GM13976 (cell line): ENCODE results near the gene ARMH3.
A peak's percentile ranks its signal among the peaks of the same experiment; 100 is the strongest.

Source experiments
- DNase-seq: peaks from one replicate; pipeline ENCODE4 v3.0.0; 2012; ENCODE audit warnings: low spot score
- in situ Hi-C: fragments of 300-500 bp; cut with MboI; formaldehyde crosslinking; loops from one replicate; pipeline ENCODE4 v1.12.0; 2022; ENCODE audit warnings: low sequenced_read_pairs, mixed read lengths, inconsistent platforms; ENCODE audit not compliant: unreplicated experiment
- TF ChIP-seq, protein P1 (sequence below): IDR thresholded peaks from 2 replicates; pipeline ENCODE4 v1.5.1; 2012; ENCODE audit warnings: borderline replicate concordance, mild to moderate bottlenecking; ENCODE audit not compliant: insufficient read depth; ENCODE audit errors: extremely low read depth, missing control alignments, control extremely low read depth

The ARMH3 gene

DNA sequence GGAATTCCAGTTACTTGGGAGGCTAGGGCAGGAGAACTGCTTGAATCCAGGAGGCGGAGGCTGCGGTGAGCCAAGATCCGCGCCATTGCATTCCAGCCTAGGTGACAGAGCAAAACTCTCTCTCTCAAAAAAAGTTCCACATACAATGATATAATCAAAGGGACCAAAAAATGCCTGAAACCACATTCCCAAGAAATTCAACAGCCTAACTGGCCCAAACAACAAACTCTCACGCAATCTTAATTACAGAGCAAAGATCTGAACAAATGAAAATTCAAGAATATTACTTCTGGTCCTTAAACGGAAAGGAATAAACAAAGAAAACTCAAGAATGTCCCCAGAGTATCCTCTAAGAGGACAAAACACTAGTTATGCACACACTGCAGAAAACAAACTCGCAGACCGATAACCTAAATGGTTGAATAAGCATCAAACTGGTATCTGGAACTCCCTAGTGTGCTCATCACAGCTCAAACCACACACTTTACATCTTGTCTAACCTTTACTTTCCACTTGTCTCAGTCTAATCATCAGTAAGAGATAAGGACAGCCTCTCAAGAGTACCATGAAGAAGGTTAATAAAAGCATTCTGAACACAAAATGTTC, 241.4 kb downstream of the ARMH3 start:
- in situ Hi-C loops: no loop called here
- DNase-seq: peak; percentile 68

DNA sequence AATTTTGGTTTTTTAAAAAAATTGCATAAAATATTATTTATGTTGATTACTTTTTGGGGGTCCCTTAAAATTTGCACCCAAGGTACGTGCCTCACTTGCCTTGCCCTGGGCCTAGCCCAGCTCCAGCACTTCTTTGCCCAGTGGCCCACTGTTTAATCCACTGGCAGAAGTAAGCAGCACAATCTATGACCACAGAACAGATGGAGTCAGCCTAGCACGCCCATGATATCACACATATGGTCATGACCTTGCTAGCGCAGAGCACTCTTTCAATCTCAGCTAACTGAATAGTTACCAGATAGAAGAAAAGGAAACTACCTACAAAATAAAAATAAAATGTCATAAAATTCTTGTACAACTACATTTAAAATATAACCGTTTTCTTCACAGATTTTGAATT, 243.4 kb downstream of the ARMH3 start:
- in situ Hi-C loops: no loop called here
- TF ChIP-seq, protein P1, sequence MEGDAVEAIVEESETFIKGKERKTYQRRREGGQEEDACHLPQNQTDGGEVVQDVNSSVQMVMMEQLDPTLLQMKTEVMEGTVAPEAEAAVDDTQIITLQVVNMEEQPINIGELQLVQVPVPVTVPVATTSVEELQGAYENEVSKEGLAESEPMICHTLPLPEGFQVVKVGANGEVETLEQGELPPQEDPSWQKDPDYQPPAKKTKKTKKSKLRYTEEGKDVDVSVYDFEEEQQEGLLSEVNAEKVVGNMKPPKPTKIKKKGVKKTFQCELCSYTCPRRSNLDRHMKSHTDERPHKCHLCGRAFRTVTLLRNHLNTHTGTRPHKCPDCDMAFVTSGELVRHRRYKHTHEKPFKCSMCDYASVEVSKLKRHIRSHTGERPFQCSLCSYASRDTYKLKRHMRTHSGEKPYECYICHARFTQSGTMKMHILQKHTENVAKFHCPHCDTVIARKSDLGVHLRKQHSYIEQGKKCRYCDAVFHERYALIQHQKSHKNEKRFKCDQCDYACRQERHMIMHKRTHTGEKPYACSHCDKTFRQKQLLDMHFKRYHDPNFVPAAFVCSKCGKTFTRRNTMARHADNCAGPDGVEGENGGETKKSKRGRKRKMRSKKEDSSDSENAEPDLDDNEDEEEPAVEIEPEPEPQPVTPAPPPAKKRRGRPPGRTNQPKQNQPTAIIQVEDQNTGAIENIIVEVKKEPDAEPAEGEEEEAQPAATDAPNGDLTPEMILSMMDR: no peak
- DNase-seq: no peak

More for the DNA sequence above, 241.4 kb downstream of the ARMH3 start:
- TF ChIP-seq, protein P1: no peak

DNA sequence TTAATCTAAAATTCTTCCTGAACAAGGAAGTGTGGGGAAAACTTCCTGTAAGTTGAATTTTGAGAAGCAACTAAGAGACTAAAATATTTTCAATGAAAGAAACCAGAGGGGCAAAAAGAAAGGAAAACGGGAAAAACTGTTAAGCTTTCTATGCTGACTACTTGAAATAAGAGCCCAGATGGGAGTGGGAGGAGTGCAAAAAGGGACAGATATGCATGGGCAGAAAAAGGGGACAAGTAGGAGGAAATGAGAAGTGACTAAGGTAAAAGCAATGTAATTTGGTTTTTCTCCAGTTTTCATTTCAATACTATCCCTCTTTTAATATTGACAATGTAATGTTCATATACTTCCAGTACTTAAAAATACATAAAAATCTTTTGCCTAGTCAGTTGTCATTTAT, 248.8 kb downstream of the ARMH3 start:
- no peak for DNase-seq
- in situ Hi-C loops: no loop called here
- TF ChIP-seq, protein P1: no peak

DNA sequence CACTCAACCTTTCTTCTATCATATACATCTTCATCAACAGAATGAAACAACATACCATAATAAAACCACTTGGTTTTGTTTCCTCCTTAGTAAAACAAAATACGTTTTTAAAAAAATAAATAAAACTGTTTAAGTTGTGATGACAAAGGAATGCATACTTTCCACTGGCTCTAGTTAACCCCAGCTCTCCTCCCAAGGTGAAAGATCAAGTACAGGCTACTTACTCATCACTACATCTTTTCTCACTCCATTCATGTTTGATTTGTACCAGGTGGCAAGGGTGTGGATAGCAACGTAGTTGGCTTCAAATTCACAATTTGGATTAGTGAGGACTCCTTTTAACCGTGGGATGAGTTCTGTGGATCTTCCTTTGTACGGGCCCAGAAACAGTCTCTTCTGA, 252.5 kb downstream of the ARMH3 start:
- TF ChIP-seq, protein P1: no peak
- in situ Hi-C loops: no loop called here
- DNase-seq: no peak

DNA sequence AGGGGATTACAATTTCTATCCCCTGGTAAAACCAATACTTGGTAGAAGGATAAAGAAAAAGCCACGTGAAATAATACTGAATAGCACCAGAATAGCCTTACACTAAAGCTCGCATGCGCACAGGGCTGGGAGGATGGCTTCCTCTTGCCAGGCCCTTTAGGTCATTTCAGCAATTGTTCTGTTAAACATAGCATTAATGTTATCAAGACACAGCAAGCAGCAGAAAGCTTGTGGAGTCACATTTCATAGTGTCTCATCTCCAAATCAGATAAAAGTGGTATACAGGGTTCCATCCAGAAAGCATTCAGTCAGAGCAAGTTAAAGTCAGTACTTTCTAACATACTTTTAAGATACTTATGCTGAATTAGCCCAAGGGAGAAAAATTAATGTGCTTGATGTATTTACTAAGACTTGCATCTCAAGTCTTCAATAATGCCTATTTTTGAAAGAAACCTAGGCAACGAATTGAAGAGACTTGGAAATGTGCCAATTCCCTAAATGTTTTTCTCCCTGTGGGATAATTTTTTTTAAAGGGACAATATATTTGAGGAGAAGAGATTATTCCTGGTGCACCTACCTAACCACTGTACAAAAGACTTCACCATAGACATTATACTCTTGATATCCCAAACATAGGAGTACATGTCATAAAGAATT, 258.4 kb downstream of the ARMH3 start:
- DNase-seq: no peak
- in situ Hi-C loops: no loop called here
- TF ChIP-seq, protein P1: no peak
